ENCODE data around the gene SRPX.

- TF ChIP-seq, protein P1, sequence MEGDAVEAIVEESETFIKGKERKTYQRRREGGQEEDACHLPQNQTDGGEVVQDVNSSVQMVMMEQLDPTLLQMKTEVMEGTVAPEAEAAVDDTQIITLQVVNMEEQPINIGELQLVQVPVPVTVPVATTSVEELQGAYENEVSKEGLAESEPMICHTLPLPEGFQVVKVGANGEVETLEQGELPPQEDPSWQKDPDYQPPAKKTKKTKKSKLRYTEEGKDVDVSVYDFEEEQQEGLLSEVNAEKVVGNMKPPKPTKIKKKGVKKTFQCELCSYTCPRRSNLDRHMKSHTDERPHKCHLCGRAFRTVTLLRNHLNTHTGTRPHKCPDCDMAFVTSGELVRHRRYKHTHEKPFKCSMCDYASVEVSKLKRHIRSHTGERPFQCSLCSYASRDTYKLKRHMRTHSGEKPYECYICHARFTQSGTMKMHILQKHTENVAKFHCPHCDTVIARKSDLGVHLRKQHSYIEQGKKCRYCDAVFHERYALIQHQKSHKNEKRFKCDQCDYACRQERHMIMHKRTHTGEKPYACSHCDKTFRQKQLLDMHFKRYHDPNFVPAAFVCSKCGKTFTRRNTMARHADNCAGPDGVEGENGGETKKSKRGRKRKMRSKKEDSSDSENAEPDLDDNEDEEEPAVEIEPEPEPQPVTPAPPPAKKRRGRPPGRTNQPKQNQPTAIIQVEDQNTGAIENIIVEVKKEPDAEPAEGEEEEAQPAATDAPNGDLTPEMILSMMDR (IDR thresholded peaks at IDR 0.05; ENCODE audit: poor library complexity) = no peak
- TF ChIP-seq EZH2phosphoT487 (IDR thresholded peaks at IDR 0.05; ENCODE audit: low read depth, severe bottlenecking, unreplicated experiment) (no peak), EZH2 (IDR thresholded peaks at IDR 0.05; ENCODE audit: borderline replicate concordance) (no peak)
Observed at GRCh38 chrX:38206036-38206435, 14.6 kb downstream of the SRPX start.
